ENCODE results near the gene PIGV. TPM values are rescaled to one million over a fixed set of nuclear protein-coding genes. Genes with fewer than 3 reads are reported as not detected.
A peak's percentile ranks its signal among the peaks of the same experiment; 100 is the strongest.

Gene PIGV
- total RNA-seq, 2 experiments from 2014 or later, result 10.3 to 18.0 TPM

DNA sequence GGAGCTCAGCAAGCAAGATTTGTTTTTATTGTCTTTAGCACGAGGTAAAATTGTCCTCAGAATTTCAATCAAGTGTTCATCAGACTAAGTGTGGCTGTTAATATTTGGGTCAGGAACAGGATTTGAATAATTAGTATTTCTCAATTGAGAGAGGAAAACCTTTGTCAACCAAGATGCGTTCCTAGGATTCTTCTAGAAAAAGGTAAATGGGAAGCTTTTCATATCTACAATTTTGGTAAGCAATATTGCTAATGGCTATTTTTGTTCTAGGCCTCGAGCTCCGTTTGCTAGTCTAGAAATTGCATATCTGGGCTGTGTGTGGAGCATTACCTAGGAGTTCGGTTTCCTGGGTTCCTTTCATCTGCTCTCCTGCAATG, 4.1 kb upstream of the PIGV start:
- no peak for DNase-seq (ENCODE audit: low spot score)
- CTCF ChIA-PET (ENCODE audit: unreplicated experiment), result interaction anchor here (0.6 kb wide), 1 partner anchor 76 kb away, joined by 3 read pairs; no protein-coding TSS in a partner anchor
- Histone ChIP-seq H3K9me3 (ENCODE audit: low read length) (no peaks in the 10 kb centered on the region), H2AFZ (ENCODE audit: low read length) (no peak overlapping the region), H3K9me2 (ENCODE audit: insufficient read depth, low read length) (no peaks in the 10 kb centered on the region), H3K4me1 (ENCODE audit: insufficient read depth, low read length, poor library complexity, severe bottlenecking) (peaks cover 29% of the 10 kb centered on the region), H3K4me3 (ENCODE audit: low read depth, low read length, poor library complexity, severe bottlenecking) (no peak overlapping the region), H3K4me2 (ENCODE audit: low read length) (no peak overlapping the region), H3K36me3 (ENCODE audit: insufficient read depth, low read length) (peaks cover 58% of the 10 kb centered on the region), H3K27ac (ENCODE audit: low read depth, low read length, poor library complexity, severe bottlenecking) (no peak overlapping the region), H3K79me2 (ENCODE audit: insufficient read depth, low read depth, low read length) (no peaks in the 10 kb centered on the region), H4K20me1 (ENCODE audit: insufficient read depth, low read length) (no peaks in the 10 kb centered on the region)
- POLR2A ChIA-PET, result no interaction called here
- no peak for TF ChIP-seq EZH2phosphoT487 (IDR thresholded peaks at IDR 0.05; ENCODE audit: borderline replicate concordance, low read depth, low read length)
- TF ChIP-seq, protein P1, sequence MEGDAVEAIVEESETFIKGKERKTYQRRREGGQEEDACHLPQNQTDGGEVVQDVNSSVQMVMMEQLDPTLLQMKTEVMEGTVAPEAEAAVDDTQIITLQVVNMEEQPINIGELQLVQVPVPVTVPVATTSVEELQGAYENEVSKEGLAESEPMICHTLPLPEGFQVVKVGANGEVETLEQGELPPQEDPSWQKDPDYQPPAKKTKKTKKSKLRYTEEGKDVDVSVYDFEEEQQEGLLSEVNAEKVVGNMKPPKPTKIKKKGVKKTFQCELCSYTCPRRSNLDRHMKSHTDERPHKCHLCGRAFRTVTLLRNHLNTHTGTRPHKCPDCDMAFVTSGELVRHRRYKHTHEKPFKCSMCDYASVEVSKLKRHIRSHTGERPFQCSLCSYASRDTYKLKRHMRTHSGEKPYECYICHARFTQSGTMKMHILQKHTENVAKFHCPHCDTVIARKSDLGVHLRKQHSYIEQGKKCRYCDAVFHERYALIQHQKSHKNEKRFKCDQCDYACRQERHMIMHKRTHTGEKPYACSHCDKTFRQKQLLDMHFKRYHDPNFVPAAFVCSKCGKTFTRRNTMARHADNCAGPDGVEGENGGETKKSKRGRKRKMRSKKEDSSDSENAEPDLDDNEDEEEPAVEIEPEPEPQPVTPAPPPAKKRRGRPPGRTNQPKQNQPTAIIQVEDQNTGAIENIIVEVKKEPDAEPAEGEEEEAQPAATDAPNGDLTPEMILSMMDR (conservative IDR thresholded peaks at IDR 0.05; ENCODE audit: low read length), result no peak
- intact Hi-C loops (cut with micrococcal nuclease; ENCODE audit: unreplicated experiment), result no loop called here
- BruUV-seq (replicated peaks), result no TSS peak

DNA sequence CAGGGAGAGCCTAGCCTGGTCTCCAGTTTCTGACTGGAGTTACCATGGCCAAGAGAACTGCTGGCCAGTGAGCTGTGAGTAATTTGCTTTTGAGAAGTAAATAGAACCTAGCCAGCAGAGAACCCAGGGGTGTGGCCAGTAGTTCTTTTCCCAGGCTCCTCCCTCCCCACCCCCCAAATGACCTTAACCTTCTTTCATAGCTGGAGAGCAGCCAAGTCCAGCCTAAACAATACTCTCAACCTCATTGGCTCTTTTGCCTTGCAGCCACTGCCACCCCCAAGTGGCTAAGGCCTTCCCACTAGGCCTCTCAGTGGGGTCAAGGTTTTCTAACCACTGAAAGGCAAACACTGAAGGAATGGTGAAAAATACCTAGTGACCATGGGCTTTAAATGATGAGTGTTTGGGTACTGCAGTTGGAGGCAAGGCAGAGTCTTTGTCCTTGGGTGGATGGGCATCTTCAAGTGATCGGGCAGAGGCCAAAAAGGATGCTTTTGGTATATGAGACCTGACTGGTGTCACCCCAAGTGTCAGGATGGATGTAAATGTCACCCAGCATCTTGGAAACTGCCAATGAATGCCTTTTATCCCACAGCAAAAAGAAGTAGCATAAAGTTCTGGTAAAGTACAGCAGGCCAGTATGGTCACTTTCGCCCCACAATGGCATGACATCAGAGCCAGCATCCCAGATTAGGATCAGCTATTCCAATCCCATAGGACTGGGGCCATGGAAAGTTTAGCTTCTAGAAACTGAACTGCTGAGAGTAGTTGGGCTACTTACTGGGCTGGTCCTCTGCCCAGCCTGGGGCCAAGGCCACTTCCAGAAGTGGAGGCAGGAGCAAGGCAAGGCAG, 3.5 kb upstream of the PIGV start:
- TF ChIP-seq EZH2phosphoT487 (IDR thresholded peaks at IDR 0.05; ENCODE audit: borderline replicate concordance, low read depth, low read length), result no peak
- TF ChIP-seq, protein P1 (conservative IDR thresholded peaks at IDR 0.05; ENCODE audit: low read length), result no peak
- no peaks in the 10 kb centered on the region for H4K20me1 ChIP-seq (ENCODE audit: insufficient read depth, low read length)
- peaks cover 34% of the 10 kb centered on the region for H3K4me1 ChIP-seq (ENCODE audit: insufficient read depth, low read length, poor library complexity, severe bottlenecking)
- H3K9me3 ChIP-seq (ENCODE audit: low read length), result no peaks in the 10 kb centered on the region
- POLR2A ChIA-PET, result interaction anchor here (2.2 kb wide), 1 partner anchor 86 kb away, joined by 12 read pairs; no protein-coding TSS in a partner anchor
- no peaks in the 10 kb centered on the region for H3K9me2 ChIP-seq (ENCODE audit: insufficient read depth, low read length)
- intact Hi-C loops (cut with micrococcal nuclease; ENCODE audit: unreplicated experiment), result no loop called here
- no peak overlapping the region for H3K4me2 ChIP-seq (ENCODE audit: low read length)
- no peak overlapping the region for H3K4me3 ChIP-seq (ENCODE audit: low read depth, low read length, poor library complexity, severe bottlenecking)
- DNase-seq (ENCODE audit: low spot score), result no peak
- H3K36me3 ChIP-seq (ENCODE audit: insufficient read depth, low read length), result peaks cover 52% of the 10 kb centered on the region
- H2AFZ ChIP-seq (ENCODE audit: low read length), result no peak overlapping the region
- peak overlapping the region; percentile 4 for H3K27ac ChIP-seq (ENCODE audit: low read depth, low read length, poor library complexity, severe bottlenecking)
- CTCF ChIA-PET (ENCODE audit: unreplicated experiment), result no interaction called here
- no TSS peak for BruUV-seq (replicated peaks)
- no peaks in the 10 kb centered on the region for H3K79me2 ChIP-seq (ENCODE audit: insufficient read depth, low read depth, low read length)

DNA sequence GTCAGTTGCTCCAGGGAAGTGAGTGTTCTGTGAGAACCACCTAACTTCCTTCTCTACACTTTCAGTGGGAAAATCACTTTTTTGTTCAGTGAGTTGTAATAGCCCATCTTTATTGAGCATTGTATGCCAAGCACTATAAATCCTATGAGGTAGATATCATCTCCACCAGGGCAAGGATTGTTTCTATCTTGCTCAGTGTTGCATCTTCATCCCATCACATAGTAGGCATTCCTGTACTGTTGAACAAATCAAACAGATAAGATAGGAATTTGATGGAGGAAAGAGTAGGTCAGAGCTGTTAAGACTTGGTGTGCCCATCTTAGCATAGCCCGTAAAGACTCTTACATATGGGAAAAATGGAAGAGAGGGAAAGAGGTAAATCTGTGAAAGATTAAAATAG, 2.9 kb upstream of the PIGV start:
- Histone ChIP-seq H2AFZ (ENCODE audit: low read length) (no peak overlapping the region), H4K20me1 (ENCODE audit: insufficient read depth, low read length) (no peaks in the 10 kb centered on the region), H3K4me1 (ENCODE audit: insufficient read depth, low read length, poor library complexity, severe bottlenecking) (peaks cover 40% of the 10 kb centered on the region), H3K79me2 (ENCODE audit: insufficient read depth, low read depth, low read length) (no peaks in the 10 kb centered on the region), H3K9me2 (ENCODE audit: insufficient read depth, low read length) (no peaks in the 10 kb centered on the region), H3K9me3 (ENCODE audit: low read length) (no peaks in the 10 kb centered on the region), H3K36me3 (ENCODE audit: insufficient read depth, low read length) (peaks cover 46% of the 10 kb centered on the region), H3K4me3 (ENCODE audit: low read depth, low read length, poor library complexity, severe bottlenecking) (no peak overlapping the region), H3K4me2 (ENCODE audit: low read length) (no peak overlapping the region), H3K27ac (ENCODE audit: low read depth, low read length, poor library complexity, severe bottlenecking) (peak overlapping the region; percentile 4)
- intact Hi-C loops (cut with micrococcal nuclease; ENCODE audit: unreplicated experiment), result no loop called here
- BruUV-seq (replicated peaks), result no TSS peak
- ChIA-PET POLR2A (interaction anchor here (0.7 to 2.2 kb wide), 4 partner anchors 42 to 172 kb away, joined by 3 to 12 read pairs (median 4); no protein-coding TSS in a partner anchor), CTCF (ENCODE audit: unreplicated experiment) (interaction anchor here (1.3 kb wide), 1 partner anchor 108 kb away, joined by 5 read pairs; no protein-coding TSS in a partner anchor)
- TF ChIP-seq, protein P1 (conservative IDR thresholded peaks at IDR 0.05; ENCODE audit: low read length), result no peak
- TF ChIP-seq EZH2phosphoT487 (IDR thresholded peaks at IDR 0.05; ENCODE audit: borderline replicate concordance, low read depth, low read length), result no peak
- DNase-seq (ENCODE audit: low spot score), result no peak
